MG63 (cell line): Measurements from ENCODE around the gene KRT3. TPM values are rescaled to one million over a fixed set of nuclear protein-coding genes. Genes with fewer than 3 reads are reported as not detected.

Source experiments
- DNase-seq: peaks from one replicate; pipeline ENCODE4 v3.0.0-alpha.2; 2020
- H3K27me3 ChIP-seq: fragments of 250-450 bp; sonication (Bioruptor Pico); 2 replicates; pipeline ENCODE4 v1.5.1; 2020; ENCODE audit warnings: mild to moderate bottlenecking, moderate library complexity
- H3K36me3 ChIP-seq: fragments of 250-450 bp; sonication (Bioruptor Pico); 2 replicates; pipeline ENCODE4 v1.5.1; 2020; ENCODE audit warnings: mild to moderate bottlenecking, moderate library complexity
- H3K4me3 ChIP-seq: fragments of 250-450 bp; sonication (Bioruptor Pico); 2 replicates; pipeline ENCODE4 v1.5.1; 2020; ENCODE audit warnings: mild to moderate bottlenecking, moderate library complexity
- H3K9me3 ChIP-seq: fragments of 250-450 bp; sonication (Bioruptor Pico); 2 replicates; pipeline ENCODE4 v1.5.1; 2020; ENCODE audit warnings: mild to moderate bottlenecking, moderate library complexity
- total RNA-seq: library from RNA; depleted of rRNA; stranded (reverse); fragments of >200 nt; shearing (Covaris generic); gene quantifications from 2 replicates; pipeline ENCODE4 v1.2.3, GENCODE V29; 2014; ENCODE audit warnings: low replicate concordance; rRNA removed

KRT3 gene
- not detected in 2 replicates for total RNA-seq

GRCh38 chr12:52795694-52796428 lies at the start of gene KRT3:
Gene KRT3, minus strand, starts transcription at chr12:52796117. Its CDS starts 75 bp downstream, at chr12:52796042.
- H3K36me3 ChIP-seq, result no peaks in the 10 kb centered on the region
- no peak for DNase-seq
- no peak within 1 kb of the TSS for H3K4me3 ChIP-seq
- H3K27me3 ChIP-seq, result no peaks in the 10 kb centered on the region
- no peaks in the 10 kb centered on the region for H3K9me3 ChIP-seq

- H3K27me3 ChIP-seq, result no peaks in the 10 kb centered on the region
- no peak overlapping the region for H3K4me3 ChIP-seq
- no peaks in the 10 kb centered on the region for H3K9me3 ChIP-seq
- DNase-seq, result no peak
- no peaks in the 10 kb centered on the region for H3K36me3 ChIP-seq
Observed at GRCh38 chr12:52844386-52844785, 48.5 kb upstream of the KRT3 start.

- H3K4me3 ChIP-seq, result no peak overlapping the region
- H3K27me3 ChIP-seq, result no peaks in the 10 kb centered on the region
- DNase-seq, result no peak
- H3K36me3 ChIP-seq, result no peaks in the 10 kb centered on the region
- no peaks in the 10 kb centered on the region for H3K9me3 ChIP-seq
Observed at GRCh38 chr12:52839436-52840105, 43.7 kb upstream of the KRT3 start.

GRCh38 chr12:52838609-52839435 lies 42.9 kb upstream of the KRT3 start:
- no peak overlapping the region for H3K4me3 ChIP-seq
- H3K36me3 ChIP-seq, result no peaks in the 10 kb centered on the region
- no peaks in the 10 kb centered on the region for H3K9me3 ChIP-seq
- no peak for DNase-seq
- H3K27me3 ChIP-seq, result no peaks in the 10 kb centered on the region

GRCh38 chr12:52837781-52838608 lies 42.1 kb upstream of the KRT3 start:
- DNase-seq, result no peak
- no peaks in the 10 kb centered on the region for H3K27me3 ChIP-seq
- no peaks in the 10 kb centered on the region for H3K36me3 ChIP-seq
- H3K4me3 ChIP-seq, result no peak overlapping the region
- H3K9me3 ChIP-seq, result no peaks in the 10 kb centered on the region

- H3K27me3 ChIP-seq, result no peaks in the 10 kb centered on the region
- DNase-seq, result peak; percentile 54
- no peak overlapping the region for H3K4me3 ChIP-seq
- H3K36me3 ChIP-seq, result no peaks in the 10 kb centered on the region
- no peaks in the 10 kb centered on the region for H3K9me3 ChIP-seq
Observed at GRCh38 chr12:52837413-52837741, 41.5 kb upstream of the KRT3 start.

- Histone ChIP-seq H3K36me3 (no peaks in the 10 kb centered on the region), H3K4me3 (no peak overlapping the region), H3K27me3 (no peaks in the 10 kb centered on the region), H3K9me3 (no peaks in the 10 kb centered on the region)
- no peak for DNase-seq
Observed at GRCh38 chr12:52836491-52837412, 40.8 kb upstream of the KRT3 start.

- peak; percentile 56 for DNase-seq
- H3K4me3 ChIP-seq, result no peak overlapping the region
- H3K27me3 ChIP-seq, result no peaks in the 10 kb centered on the region
- H3K9me3 ChIP-seq, result no peaks in the 10 kb centered on the region
- no peaks in the 10 kb centered on the region for H3K36me3 ChIP-seq
Observed at GRCh38 chr12:52836042-52836466, 40.1 kb upstream of the KRT3 start.

- H3K27me3 ChIP-seq, result no peaks in the 10 kb centered on the region
- no peak for DNase-seq
Observed at GRCh38 chr12:52835271-52836041, 39.5 kb upstream of the KRT3 start.

GRCh38 chr12:52834727-52835001 lies 38.7 kb upstream of the KRT3 start:
- H3K36me3 ChIP-seq, result no peaks in the 10 kb centered on the region
- H3K27me3 ChIP-seq, result no peaks in the 10 kb centered on the region
- H3K9me3 ChIP-seq, result no peaks in the 10 kb centered on the region
- DNase-seq, result no peak
- no peak overlapping the region for H3K4me3 ChIP-seq

More at GRCh38 chr12:52835271-52836041, 39.5 kb upstream of the KRT3 start:
- Histone ChIP-seq H3K4me3 (no peak overlapping the region), H3K9me3 (no peaks in the 10 kb centered on the region), H3K36me3 (no peaks in the 10 kb centered on the region)

- no peaks in the 10 kb centered on the region for H3K9me3 ChIP-seq
- DNase-seq, result no peak
- H3K4me3 ChIP-seq, result no peak within 1 kb of the TSS
- H3K27me3 ChIP-seq, result no peaks in the 10 kb centered on the region
- H3K36me3 ChIP-seq, result no peaks in the 10 kb centered on the region
Observed at GRCh38 chr12:52833922-52834726, 38.2 kb upstream of the KRT3 start, which contains the start of gene KRT79. Gene KRT79, minus strand, starts transcription at chr12:52834311. Its CDS starts 51 bp downstream, at chr12:52834260.

GRCh38 chr12:52832985-52833905 lies 37.3 kb upstream of the KRT3 start:
- Histone ChIP-seq H3K9me3 (no peaks in the 10 kb centered on the region), H3K27me3 (no peaks in the 10 kb centered on the region), H3K4me3 (no peak overlapping the region), H3K36me3 (no peaks in the 10 kb centered on the region)
- no peak for DNase-seq

GRCh38 chr12:52832451-52832850 lies 36.5 kb upstream of the KRT3 start:
- H3K4me3 ChIP-seq, result no peak overlapping the region
- no peaks in the 10 kb centered on the region for H3K36me3 ChIP-seq
- DNase-seq, result no peak
- no peaks in the 10 kb centered on the region for H3K9me3 ChIP-seq
- H3K27me3 ChIP-seq, result no peaks in the 10 kb centered on the region
